Endothelial cell of umbilical vein (primary cell): ENCODE measurements around the gene HECW1. TPM values are rescaled to one million over a fixed set of nuclear protein-coding genes. Genes with fewer than 3 reads are reported as not detected.

Experiments
- BruUV-seq: library from RNA; stranded (reverse); fragments of 400-500 nt; replicated peaks from 2 replicates; lab custom pipeline; 2021; lab: Mats Ljungman, UMichigan
- CTCF ChIA-PET: fragments of 300-600, 350-600 bp; sonication (Branson Sonifier 250); formaldehyde crosslinking; loops from one replicate; lab custom pipeline; 2021; ENCODE audit warnings: antibody characterized with exemption, inconsistent platforms; lab: Charles Lee
- POLR2A ChIA-PET: fragments of 300-600, 350-600 bp; sonication (Branson Sonifier 250); formaldehyde crosslinking; loops from one replicate; lab custom pipeline; 2021; ENCODE audit warnings: antibody characterized with exemption, inconsistent platforms; lab: Charles Lee
- DNase-seq: peaks from one replicate; pipeline ENCODE4 v3.0.0-alpha.2; 2011; ENCODE audit warnings: low read depth, low spot score
- FAIRE-seq: peaks from 2 replicates; lab custom pipeline; 2011; peaks lifted over from hg19 to GRCh38; lab: Jason Lieb, UNC
- H2AFZ ChIP-seq: 2 replicates; pipeline ENCODE4 v1.6.0; 2012; ENCODE audit warnings: low read depth, low read length, control low read depth, inconsistent platforms
- H3K27ac ChIP-seq: 2 replicates; pipeline ENCODE4 v1.5.1; 2011; ENCODE audit warnings: low read depth, mild to moderate bottlenecking, control low read depth, low read length, moderate library complexity; ENCODE audit not compliant: insufficient read depth
- H3K27me3 ChIP-seq, 2 experiments: 2 replicates each; pipeline versions ENCODE4 v1.6.0 to v1.6.1; 2011; ENCODE audit warnings: low read length in 2 of 2, mixed read lengths in 1 of 2; ENCODE audit not compliant: control insufficient read depth in 2 of 2, insufficient read depth in 2 of 2
- H3K36me3 ChIP-seq, 2 experiments: 2 replicates in 1 of 2; 3 replicates in 1 of 2; pipeline ENCODE4 v1.5.1; 2011; ENCODE audit warnings: low read length in 2 of 2, mild to moderate bottlenecking in 1 of 2, moderate library complexity in 1 of 2; ENCODE audit not compliant: control insufficient read depth in 2 of 2, insufficient read depth in 2 of 2; ENCODE audit errors: extremely low read depth in 1 of 2
- H3K4me1 ChIP-seq: 3 replicates; pipeline ENCODE4 v1.5.1; 2011; ENCODE audit warnings: mild to moderate bottlenecking, low read length; ENCODE audit not compliant: control insufficient read depth, insufficient read depth; ENCODE audit errors: extremely low read depth
- H3K4me2 ChIP-seq: 2 replicates; pipeline ENCODE4 v1.6.1; 2011; ENCODE audit warnings: low read length, control low read depth, mixed read lengths; ENCODE audit not compliant: insufficient read depth
- H3K4me3 ChIP-seq, 3 experiments: fragments of 200-600 bp in 1 of 3; sonication (generic), shearing (Covaris generic) in 1 of 3; replicated peaks in 1 of 3; 2 replicates each; pipeline ENCODE4 v1.5.1; 2011 to 2016; ENCODE audit warnings: control low read depth in 3 of 3, low read length in 3 of 3, mild to moderate bottlenecking in 2 of 3, inconsistent platforms in 1 of 3, low read depth in 1 of 3, moderate library complexity in 1 of 3; ENCODE audit not compliant: insufficient read depth in 1 of 3
- H3K79me2 ChIP-seq: 2 replicates; pipeline ENCODE4 v1.6.0; 2012; ENCODE audit warnings: low read length, inconsistent platforms; ENCODE audit not compliant: control insufficient read depth, insufficient read depth
- H3K9ac ChIP-seq: replicated peaks from 2 replicates; pipeline ENCODE3; 2011; ENCODE audit warnings: low read length, control low read depth; ENCODE audit not compliant: insufficient read depth; ENCODE audit errors: extremely low read depth
- H3K9me1 ChIP-seq: replicated peaks from 3 replicates; pipeline ENCODE4 v1.6.0; 2011; ENCODE audit warnings: mild to moderate bottlenecking, low read length; ENCODE audit not compliant: control insufficient read depth, insufficient read depth; ENCODE audit errors: extremely low read depth
- H3K9me3 ChIP-seq: replicated peaks from 2 replicates; pipeline ENCODE4 v1.5.1; 2012; ENCODE audit warnings: low read length, inconsistent platforms; ENCODE audit not compliant: control insufficient read depth, insufficient read depth
- H4K20me1 ChIP-seq: replicated peaks from 2 replicates; pipeline ENCODE3; 2011; ENCODE audit warnings: mild to moderate bottlenecking, low read length; ENCODE audit not compliant: control insufficient read depth, insufficient read depth; ENCODE audit errors: extremely low read depth
- CTCF ChIP-seq, 2 donors: IDR thresholded peaks; 1 replicate in 1 of 2; 2 replicates in 1 of 2; pipeline ENCODE4 v1.5.1; 2011; ENCODE audit warnings: low read length in 2 of 2, mild to moderate bottlenecking in 2 of 2, moderate library complexity in 2 of 2, control low read depth in 1 of 2, inconsistent platforms in 1 of 2, low read depth in 1 of 2; ENCODE audit not compliant: insufficient read depth in 1 of 2; ENCODE audit errors: extremely low read depth in 1 of 2
- EZH2 ChIP-seq: IDR thresholded peaks from 2 replicates; pipeline ENCODE4 v1.6.1; 2012; ENCODE audit warnings: borderline replicate concordance, low read depth, mild to moderate bottlenecking, moderate library complexity, low read length, inconsistent platforms; ENCODE audit not compliant: severe bottlenecking
- FOS ChIP-seq: IDR thresholded peaks from 2 replicates; pipeline ENCODE4 v1.6.1; 2011; ENCODE audit warnings: mild to moderate bottlenecking, low read length, moderate library complexity, borderline replicate concordance; ENCODE audit not compliant: insufficient read depth
- GATA2 ChIP-seq: IDR thresholded peaks from 2 replicates; pipeline ENCODE4 v1.7.0; 2011; ENCODE audit warnings: low read depth, mild to moderate bottlenecking, moderate library complexity, mixed read lengths, low read length; ENCODE audit not compliant: insufficient read length, insufficient read depth
- JUN ChIP-seq: IDR thresholded peaks from 2 replicates; pipeline ENCODE4 v1.6.1; 2011; ENCODE audit warnings: borderline replicate concordance, low read depth; ENCODE audit not compliant: insufficient read length, insufficient read depth
- MAX ChIP-seq: IDR thresholded peaks from 2 replicates; pipeline ENCODE4 v1.6.1; 2011; ENCODE audit not compliant: insufficient read depth, insufficient read length
- MYC ChIP-seq: IDR thresholded peaks from one replicate; pipeline ENCODE4 v1.6.1; 2011; ENCODE audit warnings: mild to moderate bottlenecking, low read depth, low read length
- POLR2A ChIP-seq: IDR thresholded peaks from 2 replicates; pipeline ENCODE4 v1.6.1; 2012; ENCODE audit warnings: low read depth, mild to moderate bottlenecking, control low read depth, low read length
- POLR2AphosphoS5 ChIP-seq: IDR thresholded peaks from 2 replicates; pipeline ENCODE4 v1.6.1; 2012; ENCODE audit warnings: low read depth, mild to moderate bottlenecking, control low read depth, low read length, moderate library complexity; ENCODE audit not compliant: insufficient read depth
- dilution Hi-C: fragments of 300-500 bp; cut with MboI; formaldehyde crosslinking; loops from one replicate; pipeline ENCODE4 v1.15.0; 2019; ENCODE audit warnings: low sequenced_read_pairs; ENCODE audit not compliant: extremely low pct_ligation_motif_present
- intact Hi-C: fragments of 100-400 bp; cut with micrococcal nuclease; formaldehyde crosslinking; loops from one replicate; pipeline ENCODE4 v1.10.0; 2022
- polyA plus RNA-seq, 4 experiments: library from polyadenylated mRNA; depleted of rRNA in 3 of 4; stranded (reverse) in 3 of 4; unstranded in 1 of 4; fragments of >200 nt; gene quantifications; 2 replicates each; pipeline versions ENCODE4 v1.2.1 to v1.2.3, GENCODE V29; 2011 to 2012; ENCODE audit warnings: missing spikeins in 1 of 4
- total RNA-seq: library from RNA; stranded (reverse); gene quantifications from 2 replicates; pipeline ENCODE4 v1.2.3, GENCODE V29; 2021

HECW1 gene
- total and polyA plus RNA-seq, 2 donors (not counting 3 experiments of a cell fraction or from before 2014, with no cell fraction given) = not detected

- intact Hi-C loops (no loop called here), dilution Hi-C loops (no loop called here)
- Histone ChIP-seq H3K9ac (no peak overlapping the region), H3K9me1 (no peaks in the 10 kb centered on the region), H3K27me3 (peaks cover 0 to 4% of the 10 kb centered on the region in 2 experiments), H2AFZ (no peak overlapping the region), H3K79me2 (no peaks in the 10 kb centered on the region), H3K4me3 (no peak overlapping the region), H3K36me3 (no peaks in the 10 kb centered on the region), H3K4me1 (no peaks in the 10 kb centered on the region), H3K4me2 (no peak overlapping the region), H4K20me1 (no peaks in the 10 kb centered on the region), H3K27ac (no peak overlapping the region), H3K9me3 (no peaks in the 10 kb centered on the region)
- TF ChIP-seq POLR2AphosphoS5 (no peak), FOS (no peak), MAX (no peak), GATA2 (no peak), EZH2 (no peak), JUN (no peak), MYC (no peak), CTCF (IDR thresholded peaks at IDR 0.05; ENCODE audit: extremely low read depth in 1 of 2, insufficient read depth in 1 of 2, low read depth in 1 of 2, low read length in 2 of 2) (no peak), POLR2A (no peak)
- FAIRE-seq = no peak
- DNase-seq = no peak
- CTCF ChIA-PET = no interaction called here
- POLR2A ChIA-PET = no interaction called here
- no TSS peak for BruUV-seq
Observed at GRCh38 chr7:43192806-43193460, 80.5 kb downstream of the HECW1 start.
